Measurements from ENCODE around the gene SLC8A2.
A peak's percentile ranks its signal among the peaks of the same experiment; 100 is the strongest.

The SLC8A2 gene

GRCh38 chr19:47419789-47420188 lies 51.9 kb downstream of the SLC8A2 start:
- TF ChIP-seq REST (IDR thresholded peaks at IDR 0.05; ENCODE audit: low read depth) (no peak), TCF12 (IDR thresholded peaks at IDR 0.05; ENCODE audit: low read depth) (no peak), CEBPB (IDR thresholded peaks at IDR 0.05) (no peak), EP300 (IDR thresholded peaks at IDR 0.05; ENCODE audit: borderline replicate concordance) (no peak), ZBTB7A (IDR thresholded peaks at IDR 0.05; ENCODE audit: low read depth) (no peak), CREB1 (IDR thresholded peaks at IDR 0.05; ENCODE audit: low read depth) (no peak), MAX (IDR thresholded peaks at IDR 0.05) (no peak), RAD21 (IDR thresholded peaks at IDR 0.05; ENCODE audit: low read depth) (no peak)

GRCh38 chr19:47419030-47419783 lies 52.5 kb downstream of the SLC8A2 start, which contains the start of gene MEIS3:
MEIS3 (minus strand) TSS chr19:47419527; CDS start chr19:47419081, 446 bp downstream.
- TF ChIP-seq RAD21 (IDR thresholded peaks at IDR 0.05; ENCODE audit: low read depth) = no peak
- peak; percentile 46 for TF ChIP-seq ZBTB7A (IDR thresholded peaks at IDR 0.05; ENCODE audit: low read depth)

- TF ChIP-seq ZBTB7A (IDR thresholded peaks at IDR 0.05; ENCODE audit: low read depth) (no peak), TAF1 (IDR thresholded peaks at IDR 0.05; ENCODE audit: low read depth) (no peak), YY1 (IDR thresholded peaks at IDR 0.05; ENCODE audit: low read depth) (no peak), CREB1 (IDR thresholded peaks at IDR 0.05; ENCODE audit: low read depth) (no peak), EGR1 (IDR thresholded peaks at IDR 0.05) (no peak), USF1 (IDR thresholded peaks at IDR 0.05) (no peak), REST (IDR thresholded peaks at IDR 0.05; ENCODE audit: low read depth) (no peak), NFIC (IDR thresholded peaks at IDR 0.05) (no peak), MAX (IDR thresholded peaks at IDR 0.05) (no peak), EP300 (IDR thresholded peaks at IDR 0.05; ENCODE audit: borderline replicate concordance) (no peak), TCF12 (IDR thresholded peaks at IDR 0.05; ENCODE audit: low read depth) (no peak), FOXM1 (IDR thresholded peaks at IDR 0.05; ENCODE audit: borderline replicate concordance, low read depth) (no peak)
Observed at GRCh38 chr19:47418692-47419029, 53.0 kb downstream of the SLC8A2 start.

GRCh38 chr19:47417746-47418691 lies 53.7 kb downstream of the SLC8A2 start:
- no peak for TF ChIP-seq TEAD4 (IDR thresholded peaks at IDR 0.05)
- no peak for TF ChIP-seq MAX (IDR thresholded peaks at IDR 0.05)
- TF ChIP-seq NFIC (IDR thresholded peaks at IDR 0.05) = no peak

GRCh38 chr19:47417107-47417745 lies 54.5 kb downstream of the SLC8A2 start:
- TF ChIP-seq FOXM1 (IDR thresholded peaks at IDR 0.05; ENCODE audit: borderline replicate concordance, low read depth) = no peak
- no peak for TF ChIP-seq MAX (IDR thresholded peaks at IDR 0.05)
- no peak for TF ChIP-seq NFIC (IDR thresholded peaks at IDR 0.05)
- no peak for TF ChIP-seq ZBTB7A (IDR thresholded peaks at IDR 0.05; ENCODE audit: low read depth)
- TF ChIP-seq USF1 (IDR thresholded peaks at IDR 0.05) = no peak
- TF ChIP-seq TAF1 (IDR thresholded peaks at IDR 0.05; ENCODE audit: low read depth) = no peak
- TF ChIP-seq EGR1 (IDR thresholded peaks at IDR 0.05) = no peak
- no peak for TF ChIP-seq CREB1 (IDR thresholded peaks at IDR 0.05; ENCODE audit: low read depth)
- no peak for TF ChIP-seq EP300 (IDR thresholded peaks at IDR 0.05; ENCODE audit: borderline replicate concordance)
- TF ChIP-seq TCF12 (IDR thresholded peaks at IDR 0.05; ENCODE audit: low read depth) = no peak
- no peak; the same call in 1 of the 2 replicates for TF ChIP-seq REST (IDR thresholded peaks at IDR 0.05; ENCODE audit: low read depth)
- TF ChIP-seq CEBPB (IDR thresholded peaks at IDR 0.05) = no peak
- no peak for TF ChIP-seq TEAD4 (IDR thresholded peaks at IDR 0.05)
- TF ChIP-seq RAD21 (IDR thresholded peaks at IDR 0.05; ENCODE audit: low read depth) = no peak
- no peak for TF ChIP-seq YY1 (IDR thresholded peaks at IDR 0.05; ENCODE audit: low read depth)

Data from Ishikawa (cell line).